Measurements from ENCODE around the gene RDH11. TPM values are rescaled to one million over a fixed set of nuclear protein-coding genes. Genes with fewer than 3 reads are reported as not detected.

Gene RDH11
- total and polyA plus RNA-seq, 10 of the 15 experiments (the other 5 are each of a cell fraction or from before 2014, with no cell fraction given): 49.7 to 161 (median 77.2) TPM

- TF ChIP-seq ZNF24 (IDR thresholded peaks at IDR 0.05) (no peak), RB1 (IDR thresholded peaks at IDR 0.05; ENCODE audit: borderline replicate concordance) (peak; percentile 68; the same call in 1 of the 2 replicates), MLLT1 (IDR thresholded peaks at IDR 0.05) (0 out of 2 replicates have a peak, but pooled peaks have one; percentile 29), MYC (IDR thresholded peaks at IDR 0.05; ENCODE audit: insufficient read depth, insufficient read length, insufficient replicate concordance, low read length, severe bottlenecking) (peak; percentile 98), NR2C1 (IDR thresholded peaks at IDR 0.05) (peak; percentile 76), POLR2AphosphoS2 (IDR thresholded peaks at IDR 0.05; ENCODE audit: low read depth, low read length) (peak; percentile 60; the same call in 1 of the 2 replicates), ZNF207 (IDR thresholded peaks at IDR 0.05; ENCODE audit: borderline replicate concordance) (peak; percentile 98), CHD2 (IDR thresholded peaks at IDR 0.05; ENCODE audit: borderline replicate concordance, low read depth, low read length) (peak; percentile 71), HCFC1 (IDR thresholded peaks at IDR 0.05; ENCODE audit: low read length) (peak; percentile 95), LARP7 (IDR thresholded peaks at IDR 0.05) (peak; percentile 100), MYB (IDR thresholded peaks at IDR 0.05; ENCODE audit: borderline replicate concordance, low read depth, low read length) (peak; percentile 99), PBX3 (IDR thresholded peaks at IDR 0.05; ENCODE audit: insufficient replicate concordance, low read depth, low read length) (no peak), FOS (IDR thresholded peaks at IDR 0.05; ENCODE audit: borderline replicate concordance, extremely low read depth, insufficient read length) (no peak), RUNX3 (IDR thresholded peaks at IDR 0.05; ENCODE audit: low read length) (peak; percentile 44), SMAD1 (IDR thresholded peaks at IDR 0.05; ENCODE audit: low read depth, partially characterized antibody) (no peak)
- TF ChIP-seq, protein P1, sequence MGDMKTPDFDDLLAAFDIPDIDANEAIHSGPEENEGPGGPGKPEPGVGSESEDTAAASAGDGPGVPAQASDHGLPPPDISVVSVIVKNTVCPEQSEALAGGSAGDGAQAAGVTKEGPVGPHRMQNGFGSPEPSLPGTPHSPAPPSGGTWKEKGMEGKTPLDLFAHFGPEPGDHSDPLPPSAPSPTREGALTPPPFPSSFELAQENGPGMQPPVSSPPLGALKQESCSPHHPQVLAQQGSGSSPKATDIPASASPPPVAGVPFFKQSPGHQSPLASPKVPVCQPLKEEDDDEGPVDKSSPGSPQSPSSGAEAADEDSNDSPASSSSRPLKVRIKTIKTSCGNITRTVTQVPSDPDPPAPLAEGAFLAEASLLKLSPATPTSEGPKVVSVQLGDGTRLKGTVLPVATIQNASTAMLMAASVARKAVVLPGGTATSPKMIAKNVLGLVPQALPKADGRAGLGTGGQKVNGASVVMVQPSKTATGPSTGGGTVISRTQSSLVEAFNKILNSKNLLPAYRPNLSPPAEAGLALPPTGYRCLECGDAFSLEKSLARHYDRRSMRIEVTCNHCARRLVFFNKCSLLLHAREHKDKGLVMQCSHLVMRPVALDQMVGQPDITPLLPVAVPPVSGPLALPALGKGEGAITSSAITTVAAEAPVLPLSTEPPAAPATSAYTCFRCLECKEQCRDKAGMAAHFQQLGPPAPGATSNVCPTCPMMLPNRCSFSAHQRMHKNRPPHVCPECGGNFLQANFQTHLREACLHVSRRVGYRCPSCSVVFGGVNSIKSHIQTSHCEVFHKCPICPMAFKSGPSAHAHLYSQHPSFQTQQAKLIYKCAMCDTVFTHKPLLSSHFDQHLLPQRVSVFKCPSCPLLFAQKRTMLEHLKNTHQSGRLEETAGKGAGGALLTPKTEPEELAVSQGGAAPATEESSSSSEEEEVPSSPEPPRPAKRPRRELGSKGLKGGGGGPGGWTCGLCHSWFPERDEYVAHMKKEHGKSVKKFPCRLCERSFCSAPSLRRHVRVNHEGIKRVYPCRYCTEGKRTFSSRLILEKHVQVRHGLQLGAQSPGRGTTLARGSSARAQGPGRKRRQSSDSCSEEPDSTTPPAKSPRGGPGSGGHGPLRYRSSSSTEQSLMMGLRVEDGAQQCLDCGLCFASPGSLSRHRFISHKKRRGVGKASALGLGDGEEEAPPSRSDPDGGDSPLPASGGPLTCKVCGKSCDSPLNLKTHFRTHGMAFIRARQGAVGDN (IDR thresholded peaks at IDR 0.05): 0 out of 2 replicates have a peak, but pooled peaks have one; percentile 29
- TF ChIP-seq, protein P2, sequence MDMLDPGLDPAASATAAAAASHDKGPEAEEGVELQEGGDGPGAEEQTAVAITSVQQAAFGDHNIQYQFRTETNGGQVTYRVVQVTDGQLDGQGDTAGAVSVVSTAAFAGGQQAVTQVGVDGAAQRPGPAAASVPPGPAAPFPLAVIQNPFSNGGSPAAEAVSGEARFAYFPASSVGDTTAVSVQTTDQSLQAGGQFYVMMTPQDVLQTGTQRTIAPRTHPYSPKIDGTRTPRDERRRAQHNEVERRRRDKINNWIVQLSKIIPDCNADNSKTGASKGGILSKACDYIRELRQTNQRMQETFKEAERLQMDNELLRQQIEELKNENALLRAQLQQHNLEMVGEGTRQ (IDR thresholded peaks at IDR 0.05; ENCODE audit: borderline replicate concordance, low read depth, low read length): no peak
These were observed 20.9 kb downstream of the RDH11 start, which contains the start of gene VTI1B (continued) for GRCh38 chr14:67674480-67675218.
